ENCODE results near the gene APOBR. TPM values are rescaled to one million over a fixed set of nuclear protein-coding genes. Genes with fewer than 3 reads are reported as not detected.

Gene APOBR, protein sequence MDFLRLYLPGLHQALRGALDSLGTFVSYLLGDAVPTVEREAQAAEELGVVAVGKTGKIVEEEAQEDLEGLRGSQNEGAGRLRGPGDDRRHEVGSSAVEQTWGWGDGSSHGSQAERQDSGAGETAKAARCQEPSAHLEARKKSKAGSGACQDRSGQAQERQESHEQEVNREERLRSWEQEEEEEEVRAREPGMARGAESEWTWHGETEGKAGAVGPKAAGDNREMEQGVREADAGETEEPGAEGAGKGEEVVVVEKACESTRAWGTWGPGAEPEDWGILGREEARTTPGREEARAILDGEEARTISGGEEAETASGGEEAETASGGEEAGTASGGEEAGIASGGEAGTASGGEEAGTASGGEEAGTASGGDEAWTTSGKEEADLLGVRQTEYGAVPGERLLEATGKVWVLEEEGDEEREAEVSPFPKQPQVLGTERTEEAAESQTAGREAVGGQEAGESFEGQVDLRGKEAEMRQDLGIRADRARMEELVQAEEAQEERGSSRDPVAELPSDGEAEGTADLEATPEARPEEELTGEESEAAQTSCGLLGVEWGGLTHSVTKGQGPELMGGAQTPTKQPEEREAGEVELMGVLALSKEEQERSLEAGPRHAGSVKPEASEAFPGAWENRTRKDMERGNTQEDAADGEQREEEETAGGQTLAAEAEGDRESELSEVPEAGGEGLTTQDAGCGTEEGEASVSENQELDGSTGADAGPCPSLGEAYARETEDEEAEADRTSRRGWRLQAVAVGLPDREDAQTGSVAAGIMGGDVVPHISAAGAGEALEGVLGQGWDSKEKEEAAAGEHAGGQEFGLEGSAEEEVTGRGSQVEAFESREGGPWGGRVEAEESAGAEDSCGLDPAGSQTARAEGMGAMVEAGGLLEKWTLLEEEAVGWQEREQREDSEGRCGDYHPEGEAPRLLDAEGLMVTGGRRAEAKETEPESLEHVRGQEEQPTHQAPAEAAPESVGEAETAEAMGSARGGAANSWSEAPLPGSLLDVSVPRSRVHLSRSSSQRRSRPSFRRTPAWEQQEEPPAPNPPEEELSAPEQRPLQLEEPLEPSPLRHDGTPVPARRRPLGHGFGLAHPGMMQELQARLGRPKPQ
- total RNA-seq, result not detected in 2 replicates

DNA sequence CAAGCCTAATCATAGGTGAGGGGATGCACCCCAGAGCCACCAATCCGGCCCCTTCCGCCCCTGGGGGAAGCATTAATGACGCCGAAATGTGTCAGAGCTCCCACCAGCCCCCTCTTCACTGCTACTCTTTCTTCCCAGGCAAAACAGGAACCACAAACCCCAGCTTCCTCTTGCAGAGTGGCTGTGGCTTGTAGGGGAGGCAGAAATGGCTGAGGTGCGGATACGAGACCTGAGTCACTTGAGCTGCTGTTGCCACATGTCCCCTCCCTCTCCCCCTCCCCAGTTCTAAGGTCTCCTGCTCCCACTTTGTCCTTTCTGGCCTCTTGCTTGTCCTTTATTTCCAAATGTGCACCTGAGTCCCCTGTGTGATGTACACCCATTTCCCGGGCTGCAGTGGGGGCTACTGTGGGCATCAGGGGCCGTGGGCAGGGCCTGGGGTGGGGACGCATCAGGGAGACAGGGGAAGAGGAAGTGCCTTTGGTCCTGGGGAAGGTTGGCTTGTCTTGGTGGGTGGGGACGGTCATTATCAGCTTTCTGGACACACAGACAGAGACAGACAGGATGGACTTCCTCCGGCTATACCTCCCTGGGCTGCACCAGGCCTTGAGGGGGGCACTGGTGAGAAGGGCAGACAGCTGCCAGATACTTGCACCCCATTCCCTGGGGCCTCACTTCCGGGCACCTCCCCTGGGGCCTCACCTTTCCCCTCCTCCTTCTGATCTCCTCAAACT lies at the start of gene APOBR:
Gene APOBR, plus strand, starts transcription at position 523 of the 731 bp plus-strand sequence. Its CDS starts 39 bp downstream, at position 562.

DNA sequence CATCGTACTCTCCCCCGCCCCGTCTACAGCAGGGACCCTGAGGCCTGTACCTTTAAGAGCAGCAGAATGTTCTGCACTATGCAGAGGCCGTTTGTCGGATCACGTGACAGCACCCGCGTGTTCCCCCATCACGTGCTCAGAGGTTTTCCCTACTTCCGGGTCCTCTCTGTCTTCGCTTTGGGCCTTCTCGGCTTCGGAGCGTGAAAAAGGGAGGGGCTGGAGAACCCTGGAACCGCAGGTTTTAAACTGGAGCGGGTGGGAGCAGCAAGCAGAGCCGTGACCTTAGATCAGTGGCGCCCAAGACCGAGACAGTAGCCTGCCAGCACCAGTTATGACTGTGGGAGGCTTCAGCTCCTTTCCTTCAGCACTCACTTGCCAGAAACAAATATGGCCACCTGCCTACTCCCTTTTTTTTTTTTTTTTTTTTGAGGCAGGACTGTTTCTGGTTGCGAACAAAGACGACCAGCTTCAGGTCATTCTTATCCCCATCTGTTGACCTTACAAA lies 2.4 kb upstream of the APOBR start, which contains the start of gene CLN3:
Gene CLN3, minus strand, starts transcription at position 105 of the 505 bp plus-strand sequence. CDS start 315 bp downstream, outside the sequence.

GRCh38 chr16:28538733-28539596 lies 44.5 kb downstream of the APOBR start, which contains the start of gene NUPR1:
Gene NUPR1 (minus strand): TSS chr16:28538974. CDS start chr16:28538907, 67 bp downstream.

Other genes with a start within 250 kb of the APOBR start
- under 0.01 and 0.03 TPM in 2 replicates for gene SBK1, start 202.1 kb upstream of the APOBR start, total RNA-seq
- 0.85 and 0.89 TPM in 2 replicates for gene NPIPB6, start 131.1 kb upstream of the APOBR start, total RNA-seq
- gene EIF3CL, start 90.8 kb upstream of the APOBR start, total RNA-seq, result 105 and 115 TPM in 2 replicates
- not detected in 2 replicates for gene NPIPB7, start 22.3 kb upstream of the APOBR start, total RNA-seq
- gene CLN3, start 2.6 kb upstream of the APOBR start, total RNA-seq, result 15.7 and 21.5 TPM in 2 replicates
- gene IL27, start 12.2 kb downstream of the APOBR start, total RNA-seq, result not detected in 2 replicates
- 25.6 and 31.5 TPM in 2 replicates for gene NUPR1, start 44.3 kb downstream of the APOBR start, total RNA-seq
- gene SGF29, start 59.3 kb downstream of the APOBR start, total RNA-seq, result 5.3 and 11.7 TPM in 2 replicates
- gene SULT1A2, start 102.4 kb downstream of the APOBR start, total RNA-seq, result not detected in 2 replicates
- 0.50 and 3.8 TPM in 2 replicates for gene SULT1A1, start 115.4 kb downstream of the APOBR start, total RNA-seq
- gene NPIPB8, start 143.4 kb downstream of the APOBR start, total RNA-seq, result 0.13 and 0.52 TPM in 2 replicates
- 165 and 230 TPM in 2 replicates for gene EIF3C, start 216.8 kb downstream of the APOBR start, total RNA-seq